K562 (cell line): Measurements from ENCODE around the gene SCAMP2. TPM values are rescaled to one million over a fixed set of nuclear protein-coding genes. Genes with fewer than 3 reads are reported as not detected.
A peak's percentile ranks its signal among the peaks of the same experiment; 100 is the strongest.

Experiments used
- ATAC-seq: fragments of 200-7000 bp; cut with Tn5 transposase; 3 replicates; pipeline ENCODE4 v1.9.1; 2020; ENCODE audit warnings: moderate library complexity
- BruUV-seq: library from RNA; stranded (reverse); fragments of 400-500 nt; replicated peaks from 2 replicates; lab custom pipeline; 2021; lab: Mats Ljungman, UMichigan
- CTCF ChIA-PET: fragments of 300-600 bp; formaldehyde crosslinking; extraction: SDS; loops from one replicate; lab custom pipeline; 2021; ENCODE audit warnings: low intra/inter-chr PET ratio; lab: Yijun Ruan, JAX
- POLR2A ChIA-PET: fragments of 300-600, 350-650 bp; sonication (Branson Sonifier 250); formaldehyde crosslinking; extraction: SDS; loops from one replicate; lab custom pipeline; 2021; ENCODE audit warnings: antibody characterized with exemption, inconsistent platforms; lab: Yijun Ruan, JAX
- DNase-seq, 4 experiments: peaks; one replicate each; pipeline versions ENCODE4 v3.0.0 to v3.0.0-alpha.2; 2011 to 2018; ENCODE audit warnings: low spot score in 3 of 4, mixed read lengths in 3 of 4; ENCODE audit errors: extremely low read depth in 1 of 4
- FAIRE-seq: peaks from 2 replicates; lab custom pipeline; 2011; peaks lifted over from hg19 to GRCh38; lab: Jason Lieb, UNC
- H2AFZ ChIP-seq: 2 replicates; pipeline ENCODE4 v1.6.0; 2011; ENCODE audit warnings: low read depth, low read length, control low read depth, inconsistent platforms
- H3K27ac ChIP-seq: fragments of 200-600 bp; 3 replicates; pipeline ENCODE4 v1.8.0; 2011; ENCODE audit warnings: low read depth, mild to moderate bottlenecking, control low read depth, inconsistent platforms, low read length, moderate library complexity, mixed read lengths; ENCODE audit errors: extremely low read depth
- H3K27me3 ChIP-seq, 2 experiments: fragments of 300-600 bp in 1 of 2; 2 replicates in 1 of 2; 3 replicates in 1 of 2; pipeline versions ENCODE4 v1.6.0 to v1.8.0; 2011; ENCODE audit warnings: inconsistent platforms in 2 of 2, low read length in 2 of 2, mild to moderate bottlenecking in 1 of 2, mixed read lengths in 1 of 2, moderate library complexity in 1 of 2; ENCODE audit not compliant: control insufficient read depth in 2 of 2, insufficient read depth in 2 of 2
- H3K36me3 ChIP-seq: fragments of 300-600 bp; 3 replicates; pipeline ENCODE4 v1.8.0; 2011; ENCODE audit warnings: mild to moderate bottlenecking, low read length, inconsistent platforms; ENCODE audit not compliant: control insufficient read depth, insufficient read depth
- H3K4me1 ChIP-seq, 2 experiments: fragments of 200-600 bp in 1 of 2; replicated peaks in 1 of 2; 2 replicates in 1 of 2; 3 replicates in 1 of 2; pipeline versions ENCODE4 v1.5.1 to v1.8.0; 2011; ENCODE audit warnings: inconsistent platforms in 2 of 2, low read length in 2 of 2, mild to moderate bottlenecking in 1 of 2, mixed read lengths in 1 of 2, moderate library complexity in 1 of 2; ENCODE audit not compliant: control insufficient read depth in 2 of 2, insufficient read depth in 2 of 2
- H3K4me2 ChIP-seq: 2 replicates; pipeline ENCODE4 v1.6.1; 2011; ENCODE audit warnings: low read length, control low read depth, inconsistent platforms, mixed read lengths; ENCODE audit not compliant: insufficient read depth
- H3K4me3 ChIP-seq: fragments of 200-600 bp; sonication (generic), shearing (Covaris generic); 2 replicates; pipeline ENCODE4 v1.5.1; 2016; ENCODE audit warnings: control low read depth, inconsistent platforms
- H3K79me2 ChIP-seq: fragments of 200-600 bp; 3 replicates; pipeline ENCODE4 v1.8.0; 2011; ENCODE audit warnings: low read length, inconsistent platforms; ENCODE audit not compliant: control insufficient read depth, insufficient read depth
- H3K9ac ChIP-seq, 2 experiments: 2 replicates each; pipeline versions ENCODE4 v1.6.0 to v1.6.1; 2011; ENCODE audit warnings: low read depth in 2 of 2, low read length in 2 of 2, control low read depth in 1 of 2, inconsistent platforms in 1 of 2, mild to moderate bottlenecking in 1 of 2, mixed read lengths in 1 of 2; ENCODE audit not compliant: insufficient read depth in 1 of 2
- H3K9me1 ChIP-seq: one replicate; pipeline ENCODE4 v1.6.0; 2011; ENCODE audit warnings: inconsistent platforms, mild to moderate bottlenecking, low read length, moderate library complexity; ENCODE audit not compliant: control insufficient read depth, insufficient read depth
- H3K9me3 ChIP-seq: replicated peaks from 2 replicates; pipeline ENCODE4 v1.5.1; 2011; ENCODE audit warnings: low read depth, low read length, inconsistent platforms; ENCODE audit not compliant: control insufficient read depth, insufficient read depth
- H4K20me1 ChIP-seq: replicated peaks from 2 replicates; pipeline ENCODE4 v1.6.1; 2011; ENCODE audit warnings: low read length, inconsistent platforms, mixed read lengths; ENCODE audit not compliant: control insufficient read depth, insufficient read depth
- DMBX1 ChIP-seq: fragments of 250-450 bp; sonication (Bioruptor Pico); IDR thresholded peaks from 2 replicates; pipeline ENCODE4 v1.8.0; 2022; ENCODE audit warnings: inconsistent platforms, mild to moderate bottlenecking, moderate library complexity, borderline replicate concordance
- ELK3 ChIP-seq: fragments of 450-650 bp; formaldehyde crosslinking; IDR thresholded peaks from 2 replicates; pipeline ENCODE4 v1.4.0; 2020; ENCODE audit warnings: mild to moderate bottlenecking
- HNRNPL ChIP-seq: fragments of 200-400 bp; formaldehyde crosslinking; IDR thresholded peaks from 2 replicates; pipeline ENCODE4 v1.6.1; 2017; ENCODE audit warnings: low read depth, mild to moderate bottlenecking, low read length
- HOMEZ ChIP-seq: fragments of 250-450 bp; sonication (Bioruptor Pico); IDR thresholded peaks from 2 replicates; pipeline ENCODE4 v1.4.0; 2020; ENCODE audit warnings: mild to moderate bottlenecking, moderate library complexity
- KAT8 ChIP-seq: fragments of 450-650 bp; IDR thresholded peaks from 2 replicates; pipeline ENCODE4 v1.6.1; 2016; ENCODE audit warnings: low read depth, mild to moderate bottlenecking
- KDM2B ChIP-seq: fragments of 250-450 bp; sonication (Bioruptor Pico); IDR thresholded peaks from 2 replicates; pipeline ENCODE4 v1.8.0; 2021; ENCODE audit warnings: mild to moderate bottlenecking, moderate library complexity
- PHF21A ChIP-seq: fragments of 450-650 bp; IDR thresholded peaks from 2 replicates; pipeline ENCODE4 v1.6.1; 2017; ENCODE audit warnings: low read depth, borderline replicate concordance
- RBM25 ChIP-seq: fragments of 200-400 bp; formaldehyde crosslinking; IDR thresholded peaks from 2 replicates; pipeline ENCODE4 v1.6.1; 2018; ENCODE audit warnings: low read length, low read depth, moderate library complexity; ENCODE audit not compliant: severe bottlenecking
- RBM34 ChIP-seq: fragments of 200-400 bp; formaldehyde crosslinking; IDR thresholded peaks from 2 replicates; pipeline ENCODE4 v1.6.1; 2018; ENCODE audit warnings: low read length, borderline replicate concordance; ENCODE audit not compliant: insufficient read depth
- SPI1 ChIP-seq: IDR thresholded peaks from 2 replicates; pipeline ENCODE4 v1.6.1; 2011; ENCODE audit warnings: low read depth, low read length, control low read depth, borderline replicate concordance
- XRCC3 ChIP-seq: fragments of 450-650 bp; IDR thresholded peaks from 2 replicates; pipeline ENCODE4 v1.6.1; 2017; ENCODE audit warnings: mild to moderate bottlenecking, moderate library complexity
- ZKSCAN8 ChIP-seq: fragments of 200-800 bp; sonication (Bioruptor generic); IDR thresholded peaks from 2 replicates; pipeline ENCODE4 v1.6.1; 2016; ENCODE audit warnings: missing genetic modification characterization, missing compliant biosample characterization
- ZNF121 ChIP-seq: sonication (generic); formaldehyde crosslinking; conservative IDR thresholded peaks from 2 replicates; pipeline ENCODE4 v1.8.0; 2022; ENCODE audit warnings: missing genetic modification reagents
- ZNF133 ChIP-seq: fragments of 250-450 bp; sonication (Bioruptor Pico); IDR thresholded peaks from 2 replicates; pipeline ENCODE4 v1.4.0; 2020; ENCODE audit warnings: mild to moderate bottlenecking
- ZNF140 ChIP-seq: fragments of 250-450 bp; sonication (Bioruptor Pico); IDR thresholded peaks from 2 replicates; pipeline ENCODE4 v1.8.0; 2021; ENCODE audit warnings: moderate library complexity, mild to moderate bottlenecking, inconsistent platforms
- ZNF79 ChIP-seq: fragments of 250-450 bp; sonication (Bioruptor Pico); IDR thresholded peaks from 2 replicates; pipeline ENCODE4 v1.4.0; 2020; ENCODE audit warnings: low read depth, mild to moderate bottlenecking, moderate library complexity
- whole genome bisulfite sequencing: fragments of 100-300 bp; shearing (Covaris generic); methylation state at CpG from one replicate; pipeline ENCODE4 v1.1.6; 2016; ENCODE audit warnings: low coverage, mixed read lengths; ENCODE audit not compliant: insufficient coverage; ENCODE audit errors: missing lambda C conversion rate; 5-methylcytosine and 5-hydroxymethylcytosine counted together
- in situ Hi-C: fragments of 300-500 bp; cut with MboI; formaldehyde crosslinking; loops from 4 replicates; pipeline ENCODE4 v1.15.0; 2018; ENCODE audit warnings: inconsistent platforms, mixed read lengths
- intact Hi-C: fragments of 100-400 bp; cut with micrococcal nuclease; formaldehyde crosslinking; loops from 2 replicates; pipeline ENCODE4 v1.14.2; 2022
- polyA plus RNA-seq, 8 experiments: library from polyadenylated mRNA; depleted of rRNA in 4 of 8; stranded (reverse) in 5 of 8; unstranded in 3 of 8; fragments of >200 nt; fragmentation: Nextera tagmentation in 2 of 8; fragmentation: Illumina TruSeq in 1 of 8; extraction: Ambion mirVana in 2 of 8; extraction: Trizol in 1 of 8; gene quantifications; 2 replicates each; pipeline versions ENCODE4 v1.2.1 to v1.2.3, GENCODE V29; 2011 to 2014; ENCODE audit warnings: inconsistent platforms in 1 of 8, missing spikeins in 1 of 8
- total RNA-seq, 7 experiments: library from RNA; depleted of rRNA in 6 of 7; stranded (reverse); fragments of >200 nt in 6 of 7; fragmentation: Illumina TruSeq in 2 of 7; extraction: Trizol in 2 of 7; gene quantifications; 2 replicates each; pipeline versions ENCODE4 v1.2.1 to v1.2.3, GENCODE V29; 2011 to 2021; ENCODE audit warnings: low replicate concordance in 1 of 7
- TF ChIP-seq, protein P1 (sequence below): sonication (generic); formaldehyde crosslinking; IDR thresholded peaks from 2 replicates; pipeline ENCODE4 v1.8.0; 2022; ENCODE audit warnings: mild to moderate bottlenecking, missing genetic modification reagents

SCAMP2 gene
- total and polyA plus RNA-seq, 9 of the 15 experiments (the other 6 are each of a cell fraction or from before 2014, with no cell fraction given), result 5.9 to 61.1 (median 20.1) TPM

DNA sequence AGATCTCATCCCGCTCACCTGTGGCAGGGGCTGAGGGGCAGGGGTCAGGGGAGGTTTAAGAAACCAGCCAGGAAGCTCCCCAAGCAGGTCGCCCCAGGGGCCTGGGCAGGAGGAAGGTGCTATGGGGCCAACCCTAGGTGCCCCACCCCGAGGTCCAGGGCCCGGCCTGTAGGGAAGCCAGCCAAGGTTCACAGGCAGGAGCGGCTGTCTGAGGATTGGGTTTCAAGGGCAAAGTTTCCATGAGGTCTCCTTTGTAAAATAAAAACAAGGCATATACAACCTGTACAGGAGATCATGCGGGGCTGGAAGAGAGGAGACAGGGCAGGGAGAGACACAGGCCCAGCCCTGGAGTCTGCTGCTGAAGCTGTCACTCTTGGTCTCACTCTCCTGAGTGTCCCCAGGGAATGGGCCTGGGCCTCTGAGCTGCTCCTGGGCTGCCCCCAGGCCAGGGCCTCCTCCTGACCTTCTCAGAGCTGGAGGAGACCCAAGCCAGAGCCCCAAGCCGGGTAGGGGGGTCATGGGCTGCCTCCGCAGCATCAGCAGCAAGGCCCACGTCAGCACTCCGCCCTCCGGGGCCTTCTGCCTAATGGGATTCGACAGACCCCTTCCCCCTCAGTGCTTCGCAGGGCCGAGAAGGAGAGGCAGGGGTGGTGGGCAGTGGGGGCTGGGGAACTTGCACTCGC is 41.2 kb downstream of the SCAMP2 start:
- Histone ChIP-seq H2AFZ (no peak overlapping the region), H3K27ac (no peak overlapping the region), H3K9ac (peak overlapping the region in 1 of 2 experiments; percentile 43; a peak in 2 of 4 replicates), H3K9me1 (no peaks in the 10 kb centered on the region), H3K4me1 (peaks cover 0 to 8% of the 10 kb centered on the region in 2 experiments; a peak in 1 of 5 replicates), H3K4me3 (no peak overlapping the region), H3K36me3 (peaks cover 15% of the 10 kb centered on the region; the same call in 1 of the 3 replicates), H3K9me3 (no peaks in the 10 kb centered on the region), H3K27me3 (peaks cover 15 to 33% of the 10 kb centered on the region in 2 experiments; a peak in 4 of 5 replicates), H4K20me1 (peaks cover 17% of the 10 kb centered on the region; the same call in 1 of the 2 replicates), H3K4me2 (no peak overlapping the region), H3K79me2 (no peaks in the 10 kb centered on the region)
- no peak for FAIRE-seq
- in situ Hi-C loops (no loop called here), intact Hi-C loops (no loop called here)
- TF ChIP-seq PHF21A, result no peak
- no peak for TF ChIP-seq KDM2B (CRISPR knock-in tag)
- no peak for TF ChIP-seq ELK3
- no peak for TF ChIP-seq KAT8
- TF ChIP-seq ZNF140 (CRISPR knock-in tag), result no peak
- TF ChIP-seq, protein P1, sequence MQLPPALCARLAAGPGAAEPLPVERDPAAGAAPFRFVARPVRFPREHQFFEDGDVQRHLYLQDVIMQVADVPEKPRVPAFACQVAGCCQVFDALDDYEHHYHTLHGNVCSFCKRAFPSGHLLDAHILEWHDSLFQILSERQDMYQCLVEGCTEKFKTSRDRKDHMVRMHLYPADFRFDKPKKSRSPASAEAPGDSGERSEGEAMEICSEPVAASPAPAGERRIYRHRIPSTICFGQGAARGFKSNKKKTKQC (CRISPR knock-in tag), result no peak
- no peak for TF ChIP-seq ZNF79 (CRISPR knock-in tag)
- no peak for TF ChIP-seq DMBX1 (CRISPR knock-in tag)
- no peak for TF ChIP-seq SPI1
- no peak for TF ChIP-seq ZKSCAN8 (CRISPR knock-in tag)
- TF ChIP-seq XRCC3, result no peak
- TF ChIP-seq HOMEZ (CRISPR knock-in tag), result no peak
- TF ChIP-seq RBM34, result no peak
- no peak for TF ChIP-seq ZNF121 (CRISPR knock-in tag)
- TF ChIP-seq ZNF133 (CRISPR knock-in tag), result no peak
- no peak for TF ChIP-seq RBM25
- TF ChIP-seq HNRNPL, result no peak
- WGBS, result 24% methylated on average over 14 of the region's 15 CpGs
- BruUV-seq, result no TSS peak
- ATAC-seq, result no peak
- POLR2A ChIA-PET, result no interaction called here
- CTCF ChIA-PET, result no interaction called here
- DNase-seq, result no peak
